ENCODE results near the gene LRRC8B.

Gene LRRC8B

GRCh38 chr1:89532866-89533265 lies 8.2 kb downstream of the LRRC8B start:
- H2AFZ ChIP-seq (ENCODE audit: insufficient read depth, low read length, poor library complexity), result no peak overlapping the region

GRCh38 chr1:89535537-89535936 lies 10.9 kb downstream of the LRRC8B start:
- Histone ChIP-seq H4K8ac (ENCODE audit: low read depth, low read length) (no peak overlapping the region), H3K36me3 (ENCODE audit: control insufficient read depth in 1 of 2, insufficient read depth in 2 of 2, low read length in 2 of 2) (no peaks in the 10 kb centered on the region), H3K79me1 (ENCODE audit: low read length) (no peaks in the 10 kb centered on the region), H3K27ac (ENCODE audit: low read depth, low read length) (no peak overlapping the region), H2AFZ (ENCODE audit: insufficient read depth, low read length, poor library complexity) (no peak overlapping the region), H3K79me2 (ENCODE audit: control insufficient read depth, insufficient read depth, low read length, poor library complexity) (peaks cover 1% of the 10 kb centered on the region), H3K27me3 (ENCODE audit: insufficient read depth, low read length) (no peaks in the 10 kb centered on the region), H3K9me3 (ENCODE audit: insufficient read depth, low read depth, low read length) (no peaks in the 10 kb centered on the region), H2BK120ac (ENCODE audit: insufficient read depth, low read length, poor library complexity) (no peak overlapping the region), H3K14ac (ENCODE audit: low read length) (no peak overlapping the region), H3K4me1 (ENCODE audit: control insufficient read depth in 1 of 2, insufficient read depth in 2 of 2, low read length in 2 of 2) (peaks cover 5 to 8% of the 10 kb centered on the region in 2 experiments), H3K23ac (ENCODE audit: low read length) (no peak overlapping the region), H3K4me3 (ENCODE audit: low read depth, low read length) (no peak overlapping the region), H2BK12ac (ENCODE audit: low read length) (no peak overlapping the region), H2BK5ac (ENCODE audit: low read depth, low read length, poor library complexity) (no peak overlapping the region), H3K18ac (ENCODE audit: low read length) (no peak overlapping the region), H3K4ac (ENCODE audit: low read depth, low read length) (no peak overlapping the region), H4K12ac (ENCODE audit: low read depth, low read length) (no peak overlapping the region), H2AK5ac (ENCODE audit: low read length) (no peak overlapping the region), H3K4me2 (ENCODE audit: low read length) (no peak overlapping the region), H4K91ac (ENCODE audit: low read depth, low read length) (no peak overlapping the region), H3K9ac (ENCODE audit: low read length) (no peak overlapping the region)
- no peak for DNase-seq
- WGBS (ENCODE audit: extremely low coverage, insufficient coverage, insufficient read length), result no CpG with 5 or more reads among the region's 2 CpGs

More at GRCh38 chr1:89532866-89533265, 8.2 kb downstream of the LRRC8B start:
- Histone ChIP-seq H3K79me1 (ENCODE audit: low read length) (no peaks in the 10 kb centered on the region), H4K12ac (ENCODE audit: low read depth, low read length) (no peak overlapping the region), H2BK120ac (ENCODE audit: insufficient read depth, low read length, poor library complexity) (no peak overlapping the region), H3K9me3 (ENCODE audit: insufficient read depth, low read depth, low read length) (no peaks in the 10 kb centered on the region), H3K4ac (ENCODE audit: low read depth, low read length) (peak overlapping the region; percentile 25), H3K4me1 (ENCODE audit: control insufficient read depth in 1 of 2, insufficient read depth in 2 of 2, low read length in 2 of 2) (peaks cover 5 to 9% of the 10 kb centered on the region in 2 experiments), H3K18ac (ENCODE audit: low read length) (no peak overlapping the region), H3K36me3 (ENCODE audit: control insufficient read depth in 1 of 2, insufficient read depth in 2 of 2, low read length in 2 of 2) (no peaks in the 10 kb centered on the region), H3K23ac (ENCODE audit: low read length) (no peak overlapping the region), H3K27ac (ENCODE audit: low read depth, low read length) (no peak overlapping the region), H3K9ac (ENCODE audit: low read length) (no peak overlapping the region), H2BK5ac (ENCODE audit: low read depth, low read length, poor library complexity) (no peak overlapping the region), H3K4me3 (ENCODE audit: low read depth, low read length) (no peak overlapping the region), H4K91ac (ENCODE audit: low read depth, low read length) (no peak overlapping the region), H3K27me3 (ENCODE audit: insufficient read depth, low read length) (no peaks in the 10 kb centered on the region), H4K8ac (ENCODE audit: low read depth, low read length) (no peak overlapping the region), H3K14ac (ENCODE audit: low read length) (no peak overlapping the region), H3K4me2 (ENCODE audit: low read length) (no peak overlapping the region), H3K79me2 (ENCODE audit: control insufficient read depth, insufficient read depth, low read length, poor library complexity) (peaks cover 1% of the 10 kb centered on the region), H2BK12ac (ENCODE audit: low read length) (no peak overlapping the region), H2AK5ac (ENCODE audit: low read length) (no peak overlapping the region)
- no peak for DNase-seq
- no CpG with 5 or more reads among the region's 1 CpG for WGBS (ENCODE audit: extremely low coverage, insufficient coverage, insufficient read length)

- Histone ChIP-seq H4K91ac (ENCODE audit: low read depth, low read length) (no peak overlapping the region), H4K12ac (ENCODE audit: low read depth, low read length) (no peak overlapping the region), H3K27me3 (ENCODE audit: insufficient read depth, low read length) (no peaks in the 10 kb centered on the region), H4K8ac (ENCODE audit: low read depth, low read length) (no peak overlapping the region), H3K18ac (ENCODE audit: low read length) (no peak overlapping the region), H2AK5ac (ENCODE audit: low read length) (no peak overlapping the region), H2AFZ (ENCODE audit: insufficient read depth, low read length, poor library complexity) (no peak overlapping the region), H3K4me1 (ENCODE audit: control insufficient read depth in 1 of 2, insufficient read depth in 2 of 2, low read length in 2 of 2) (peaks cover 1 to 2% of the 10 kb centered on the region in 2 experiments), H3K27ac (ENCODE audit: low read depth, low read length) (no peak overlapping the region), H3K9ac (ENCODE audit: low read length) (no peak overlapping the region), H2BK5ac (ENCODE audit: low read depth, low read length, poor library complexity) (no peak overlapping the region), H3K14ac (ENCODE audit: low read length) (no peak overlapping the region), H3K23ac (ENCODE audit: low read length) (no peak overlapping the region), H3K4me2 (ENCODE audit: low read length) (no peak overlapping the region), H3K79me1 (ENCODE audit: low read length) (no peaks in the 10 kb centered on the region), H2BK120ac (ENCODE audit: insufficient read depth, low read length, poor library complexity) (no peak overlapping the region), H3K4me3 (ENCODE audit: low read depth, low read length) (no peak overlapping the region), H3K79me2 (ENCODE audit: control insufficient read depth, insufficient read depth, low read length, poor library complexity) (peaks cover 1% of the 10 kb centered on the region), H3K9me3 (ENCODE audit: insufficient read depth, low read depth, low read length) (no peaks in the 10 kb centered on the region), H3K36me3 (ENCODE audit: control insufficient read depth in 1 of 2, insufficient read depth in 2 of 2, low read length in 2 of 2) (no peaks in the 10 kb centered on the region), H2BK12ac (ENCODE audit: low read length) (no peak overlapping the region), H3K4ac (ENCODE audit: low read depth, low read length) (no peak overlapping the region)
- no CpG with 5 or more reads among the region's 5 CpGs for WGBS (ENCODE audit: extremely low coverage, insufficient coverage, insufficient read length)
- no peak for DNase-seq
These were observed 12.1 kb downstream of the LRRC8B start for GRCh38 chr1:89536555-89537341.

GRCh38 chr1:89538361-89538760 lies 13.7 kb downstream of the LRRC8B start:
- Histone ChIP-seq H3K23ac (ENCODE audit: low read length) (no peak overlapping the region), H2AFZ (ENCODE audit: insufficient read depth, low read length, poor library complexity) (no peak overlapping the region), H3K79me1 (ENCODE audit: low read length) (no peaks in the 10 kb centered on the region), H4K91ac (ENCODE audit: low read depth, low read length) (no peak overlapping the region), H3K27me3 (ENCODE audit: insufficient read depth, low read length) (no peaks in the 10 kb centered on the region), H2AK5ac (ENCODE audit: low read length) (no peak overlapping the region), H4K12ac (ENCODE audit: low read depth, low read length) (no peak overlapping the region), H3K36me3 (ENCODE audit: control insufficient read depth in 1 of 2, insufficient read depth in 2 of 2, low read length in 2 of 2) (no peaks in the 10 kb centered on the region), H3K18ac (ENCODE audit: low read length) (no peak overlapping the region), H3K4me2 (ENCODE audit: low read length) (no peak overlapping the region), H3K4me1 (ENCODE audit: control insufficient read depth in 1 of 2, insufficient read depth in 2 of 2, low read length in 2 of 2) (no peaks in the 10 kb centered on the region), H3K9ac (ENCODE audit: low read length) (no peak overlapping the region), H2BK12ac (ENCODE audit: low read length) (no peak overlapping the region), H2BK120ac (ENCODE audit: insufficient read depth, low read length, poor library complexity) (no peak overlapping the region), H3K4me3 (ENCODE audit: low read depth, low read length) (no peak overlapping the region), H4K8ac (ENCODE audit: low read depth, low read length) (no peak overlapping the region), H2BK5ac (ENCODE audit: low read depth, low read length, poor library complexity) (no peak overlapping the region), H3K27ac (ENCODE audit: low read depth, low read length) (no peak overlapping the region), H3K4ac (ENCODE audit: low read depth, low read length) (no peak overlapping the region), H3K14ac (ENCODE audit: low read length) (no peak overlapping the region), H3K9me3 (ENCODE audit: insufficient read depth, low read depth, low read length) (no peaks in the 10 kb centered on the region), H3K79me2 (ENCODE audit: control insufficient read depth, insufficient read depth, low read length, poor library complexity) (no peaks in the 10 kb centered on the region)
- no CpG with 5 or more reads among the region's 2 CpGs for WGBS (ENCODE audit: extremely low coverage, insufficient coverage, insufficient read length)
- DNase-seq, result peak in 1 of 2 donors; percentile 43
